Measurements from ENCODE around the gene MEX3D. TPM values are rescaled to one million over a fixed set of nuclear protein-coding genes. Genes with fewer than 3 reads are reported as not detected.

Gene MEX3D
- total RNA-seq, 4 donors from 2014 or later: 4.9 to 7.9 (median 6.5) TPM

DNA sequence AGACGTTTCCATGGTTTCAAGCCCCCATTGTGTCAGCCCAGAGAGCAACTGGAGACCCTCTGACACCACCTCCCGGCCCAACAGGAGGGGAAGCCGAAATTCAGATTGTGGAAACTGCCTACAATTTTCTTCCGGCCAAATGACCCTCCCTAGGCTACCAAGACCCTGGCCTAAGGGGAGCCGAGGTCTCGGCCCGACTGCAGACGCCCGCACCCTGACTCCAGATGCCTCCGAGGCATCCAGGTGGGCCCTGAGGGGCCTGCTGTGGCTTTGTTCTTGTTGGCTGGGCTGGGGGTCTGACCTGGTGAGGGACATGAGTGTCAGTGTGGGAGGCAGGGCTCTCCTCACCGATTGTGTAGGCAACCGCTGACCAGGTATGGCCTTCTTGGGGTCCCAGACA is 9.6 kb downstream of the MEX3D start:
- no peak for TF ChIP-seq CTCF (IDR thresholded peaks at IDR 0.05; ENCODE audit: low read depth)

GRCh38 chr19:1556390-1557070 is 11.6 kb downstream of the MEX3D start:
- no peak for TF ChIP-seq CTCF (IDR thresholded peaks at IDR 0.05; ENCODE audit: low read depth)

- no peak for TF ChIP-seq CTCF (IDR thresholded peaks at IDR 0.05; ENCODE audit: low read depth)
Measured at GRCh38 chr19:1555487-1556389, 12.4 kb downstream of the MEX3D start.

GRCh38 chr19:1554968-1555367 is 13.2 kb downstream of the MEX3D start:
- TF ChIP-seq CTCF (IDR thresholded peaks at IDR 0.05; ENCODE audit: low read depth): no peak

DNA sequence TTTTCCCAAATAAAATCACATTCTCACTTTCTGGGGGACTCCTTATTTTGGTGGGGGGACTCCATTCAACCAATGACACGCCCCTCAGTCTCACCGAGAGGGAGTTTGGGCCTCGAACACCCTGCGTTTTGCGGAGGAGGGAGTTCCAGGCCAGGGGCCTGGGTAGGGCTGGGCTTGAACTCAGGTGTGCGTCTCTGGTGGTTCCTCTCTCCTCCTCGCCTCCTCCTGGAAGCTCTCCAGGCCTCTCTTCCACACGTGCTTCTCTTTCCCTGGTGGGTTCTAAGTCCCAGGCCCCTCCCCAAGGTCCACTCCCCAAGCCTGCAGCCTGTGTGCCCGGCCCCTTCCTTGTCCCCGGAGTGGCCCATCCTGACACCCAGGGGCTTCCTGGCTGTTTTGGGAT is 14.7 kb downstream of the MEX3D start:
- no peak for TF ChIP-seq CTCF (IDR thresholded peaks at IDR 0.05; ENCODE audit: low read depth)

DNA sequence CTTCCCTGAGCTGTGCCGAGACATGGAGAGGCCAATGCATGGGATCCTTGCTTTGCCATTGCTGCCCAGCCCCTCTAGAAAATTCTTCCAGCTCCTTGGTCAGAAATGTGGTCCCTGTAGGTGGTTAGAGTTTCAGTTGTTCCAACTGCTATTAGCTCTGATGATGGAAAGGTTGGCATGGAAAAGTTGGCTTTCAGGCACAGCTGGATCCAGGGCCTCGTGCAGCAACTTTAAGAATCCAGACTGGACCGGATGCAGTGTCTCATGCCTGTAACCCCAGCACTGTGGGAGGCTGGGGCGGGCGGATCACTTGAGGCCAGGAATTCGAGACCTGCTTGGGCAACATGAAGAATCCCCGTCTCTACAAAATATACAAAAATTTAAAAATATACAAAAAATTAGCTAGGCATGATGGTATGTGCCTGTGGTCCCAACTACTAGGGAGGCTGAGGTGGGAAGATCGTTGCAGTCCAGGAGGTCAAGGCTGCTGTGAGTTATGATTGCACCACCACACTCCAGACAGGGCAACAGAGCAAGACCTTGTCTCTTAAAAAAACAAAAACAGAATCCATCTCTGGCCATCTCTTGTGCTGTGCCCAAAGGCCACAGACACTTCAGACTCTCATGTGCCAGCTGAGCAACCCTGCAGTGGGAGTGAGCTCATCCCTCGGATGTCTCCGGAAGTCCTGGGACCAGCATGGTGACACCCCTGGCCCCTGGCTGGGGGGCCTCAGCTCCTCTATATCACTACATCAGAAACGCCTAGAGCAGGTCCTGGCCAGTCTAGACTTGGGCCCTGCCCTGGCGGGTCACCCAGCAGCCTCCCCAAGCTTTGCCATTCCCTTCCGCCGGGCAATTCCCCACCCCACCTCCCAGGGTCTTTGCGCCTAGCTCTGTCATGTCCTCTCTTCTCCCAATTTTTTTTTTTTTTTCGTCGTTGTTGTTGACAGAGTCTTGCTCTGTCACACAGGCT is 16.8 kb downstream of the MEX3D start:
- TF ChIP-seq CTCF (IDR thresholded peaks at IDR 0.05; ENCODE audit: low read depth): no peak

Measured in subcutaneous adipose tissue (tissue), 4 donors.